Measurements from ENCODE around the gene CLEC4M.

The CLEC4M gene

GRCh38 chr19:7784856-7785255 lies 21.8 kb downstream of the CLEC4M start:
- Histone ChIP-seq H3K27me3 (ENCODE audit: insufficient read depth, low read length, poor library complexity) (no peaks in the 10 kb centered on the region), H3K4me2 (ENCODE audit: insufficient read depth, low read length) (no peak overlapping the region), H3K4me1 (ENCODE audit: insufficient read depth, low read length) (no peaks in the 10 kb centered on the region), H3K36me3 (ENCODE audit: insufficient read depth, low read length) (no peaks in the 10 kb centered on the region), H2AFZ (ENCODE audit: low read depth, low read length) (no peak overlapping the region), H3K79me2 (ENCODE audit: insufficient read depth, low read length) (no peaks in the 10 kb centered on the region), H3K9me3 (ENCODE audit: insufficient read depth, low read length, severe bottlenecking) (peaks cover 5% of the 10 kb centered on the region), H3K4me3 (ENCODE audit: low read depth in 1 of 2, low read length in 2 of 2) (no peak overlapping the region), H4K20me1 (ENCODE audit: insufficient read depth, low read length) (no peaks in the 10 kb centered on the region), H3K27ac (ENCODE audit: low read length) (no peak overlapping the region), H3K9ac (ENCODE audit: low read depth, low read length) (no peak overlapping the region)
- ATAC-seq (ENCODE audit: insufficient read depth, low read depth) (no peak), DNase-seq (no peak)
- TF ChIP-seq EZH2 (IDR thresholded peaks at IDR 0.05; ENCODE audit: borderline replicate concordance, low read depth, low read length, severe bottlenecking) (no peak), CTCF (IDR thresholded peaks at IDR 0.05; ENCODE audit: borderline replicate concordance, extremely low read depth, low read length, poor library complexity, severe bottlenecking) (no peak)

GRCh38 chr19:7787141-7787540 lies 24.1 kb downstream of the CLEC4M start:
- Histone ChIP-seq H3K27me3 (ENCODE audit: insufficient read depth, low read length, poor library complexity) (no peaks in the 10 kb centered on the region), H3K36me3 (ENCODE audit: insufficient read depth, low read length) (no peaks in the 10 kb centered on the region), H3K4me2 (ENCODE audit: insufficient read depth, low read length) (no peak overlapping the region), H4K20me1 (ENCODE audit: insufficient read depth, low read length) (no peaks in the 10 kb centered on the region), H3K9me3 (ENCODE audit: insufficient read depth, low read length, severe bottlenecking) (peaks cover 5% of the 10 kb centered on the region), H2AFZ (ENCODE audit: low read depth, low read length) (no peak overlapping the region), H3K27ac (ENCODE audit: low read length) (no peak overlapping the region), H3K4me3 (ENCODE audit: low read depth in 1 of 2, low read length in 2 of 2) (no peak overlapping the region), H3K79me2 (ENCODE audit: insufficient read depth, low read length) (no peaks in the 10 kb centered on the region), H3K9ac (ENCODE audit: low read depth, low read length) (no peak overlapping the region), H3K4me1 (ENCODE audit: insufficient read depth, low read length) (no peaks in the 10 kb centered on the region)
- TF ChIP-seq EZH2 (IDR thresholded peaks at IDR 0.05; ENCODE audit: borderline replicate concordance, low read depth, low read length, severe bottlenecking) (no peak), CTCF (IDR thresholded peaks at IDR 0.05; ENCODE audit: borderline replicate concordance, extremely low read depth, low read length, poor library complexity, severe bottlenecking) (no peak)
- ATAC-seq (ENCODE audit: insufficient read depth, low read depth) (no peak), DNase-seq (no peak)

GRCh38 chr19:7787602-7788177 lies 24.6 kb downstream of the CLEC4M start:
- no peaks in the 10 kb centered on the region for H3K36me3 ChIP-seq (ENCODE audit: insufficient read depth, low read length)
- H4K20me1 ChIP-seq (ENCODE audit: insufficient read depth, low read length) = no peaks in the 10 kb centered on the region
- no peak overlapping the region for H3K9ac ChIP-seq (ENCODE audit: low read depth, low read length)
- H3K4me1 ChIP-seq (ENCODE audit: insufficient read depth, low read length) = no peaks in the 10 kb centered on the region
- TF ChIP-seq EZH2 (IDR thresholded peaks at IDR 0.05; ENCODE audit: borderline replicate concordance, low read depth, low read length, severe bottlenecking) (no peak), CTCF (IDR thresholded peaks at IDR 0.05; ENCODE audit: borderline replicate concordance, extremely low read depth, low read length, poor library complexity, severe bottlenecking) (no peak)
- peaks cover 5% of the 10 kb centered on the region for H3K9me3 ChIP-seq (ENCODE audit: insufficient read depth, low read length, severe bottlenecking)
- no peaks in the 10 kb centered on the region for H3K79me2 ChIP-seq (ENCODE audit: insufficient read depth, low read length)
- no peaks in the 10 kb centered on the region for H3K27me3 ChIP-seq (ENCODE audit: insufficient read depth, low read length, poor library complexity)
- no peak for DNase-seq
- ATAC-seq (ENCODE audit: insufficient read depth, low read depth) = no peak
- H2AFZ ChIP-seq (ENCODE audit: low read depth, low read length) = no peak overlapping the region
- H3K4me2 ChIP-seq (ENCODE audit: insufficient read depth, low read length) = no peak overlapping the region
- H3K27ac ChIP-seq (ENCODE audit: low read length) = no peak overlapping the region
- H3K4me3 ChIP-seq (ENCODE audit: low read depth in 1 of 2, low read length in 2 of 2) = no peak overlapping the region

Measured in DND-41 (cell line).